GM12878 (cell line): ENCODE measurements around the gene OTUD4. TPM values are rescaled to one million over a fixed set of nuclear protein-coding genes. Genes with fewer than 3 reads are reported as not detected.

ENCODE experiments used
- ATAC-seq: fragments of 200-7000 bp; cut with Tn5 transposase; 3 replicates; pipeline ENCODE4 v1.9.1; 2020; ENCODE audit warnings: mild to moderate bottlenecking, moderate library complexity
- BruUV-seq: library from RNA; stranded (reverse); fragments of 400-500 nt; replicated peaks from 2 replicates; lab custom pipeline; 2021; lab: Mats Ljungman, UMichigan
- CTCF ChIA-PET: fragments of 300-600 bp; sonication (Branson Sonifier 250); formaldehyde crosslinking; extraction: SDS; loops from one replicate; lab custom pipeline; 2021; ENCODE audit warnings: inconsistent platforms; lab: Yijun Ruan, JAX
- POLR2A ChIA-PET: fragments of 350-600 bp; formaldehyde crosslinking; extraction: SDS; loops from one replicate; lab custom pipeline; 2021; ENCODE audit warnings: inconsistent platforms; lab: Charles Lee
- RAD21 ChIA-PET: fragments of 300-600 bp; sonication (Branson Sonifier 250); formaldehyde crosslinking; loops from one replicate; lab custom pipeline; 2023; ENCODE audit warnings: antibody characterized with exemption; ENCODE audit not compliant: unreplicated experiment; lab: Charles Lee
- SMC1A ChIA-PET: fragments of 300-600 bp; sonication (Branson Sonifier 250); formaldehyde crosslinking; loops from one replicate; lab custom pipeline; 2023; ENCODE audit not compliant: unreplicated experiment, uncharacterized antibody; lab: Charles Lee
- DNase-seq: peaks from one replicate; pipeline ENCODE4 v3.0.0-alpha.2; 2011; ENCODE audit warnings: low read depth, low spot score
- FAIRE-seq: peaks from 3 replicates; lab custom pipeline; 2011; peaks lifted over from hg19 to GRCh38; lab: Jason Lieb, UNC
- H2AFZ ChIP-seq: 2 replicates; pipeline ENCODE4 v1.6.0; 2011; ENCODE audit warnings: low read depth, low read length, control low read depth; ENCODE audit not compliant: control insufficient read depth
- H3K27ac ChIP-seq: 2 replicates; pipeline ENCODE4 v1.5.1; 2011; ENCODE audit warnings: control low read depth; ENCODE audit not compliant: control insufficient read depth, insufficient read depth
- H3K27me3 ChIP-seq, 2 experiments: replicated peaks in 1 of 2; 2 replicates each; pipeline versions ENCODE4 v1.6.0 to v1.6.1; 2011; ENCODE audit warnings: low read length in 1 of 2; ENCODE audit not compliant: control insufficient read depth in 2 of 2, insufficient read depth in 2 of 2
- H3K36me3 ChIP-seq, 2 experiments: 2 replicates each; pipeline ENCODE4 v1.5.1; 2011; ENCODE audit warnings: low read length in 1 of 2; ENCODE audit not compliant: control insufficient read depth in 2 of 2, insufficient read depth in 2 of 2
- H3K4me1 ChIP-seq: 2 replicates; pipeline ENCODE4 v1.6.1; 2011; ENCODE audit warnings: mild to moderate bottlenecking, low read length, moderate library complexity, mixed read lengths; ENCODE audit not compliant: control insufficient read depth, insufficient read depth
- H3K4me2 ChIP-seq: 2 replicates; pipeline ENCODE4 v1.6.0; 2011; ENCODE audit warnings: control low read depth; ENCODE audit not compliant: control insufficient read depth, insufficient read depth
- H3K4me3 ChIP-seq: fragments of 200-600 bp; sonication (generic); 2 replicates; pipeline ENCODE4 v1.5.1; 2016
- H3K79me2 ChIP-seq: 2 replicates; pipeline ENCODE4 v1.6.0; 2011; ENCODE audit warnings: low read length; ENCODE audit not compliant: control insufficient read depth, insufficient read depth
- H3K9ac ChIP-seq: 2 replicates; pipeline ENCODE4 v1.8.0; 2011; ENCODE audit warnings: low read length, control low read depth, mixed read lengths; ENCODE audit not compliant: control insufficient read depth, insufficient read depth
- H3K9me3 ChIP-seq: replicated peaks from 3 replicates; pipeline ENCODE4 v1.5.1; 2011; ENCODE audit warnings: mild to moderate bottlenecking, low read length; ENCODE audit not compliant: control insufficient read depth, insufficient read depth
- H4K20me1 ChIP-seq: 2 replicates; pipeline ENCODE4 v1.6.0; 2011; ENCODE audit not compliant: control insufficient read depth, insufficient read depth
- HSF1 ChIP-seq: fragments of 150-350 bp; IDR thresholded peaks from 2 replicates; pipeline ENCODE4 v1.6.1; 2014; ENCODE audit warnings: mild to moderate bottlenecking, low read depth, low read length
- IRF5 ChIP-seq: fragments of 450-650 bp; IDR thresholded peaks from 2 replicates; pipeline ENCODE4 v1.6.1; 2017; ENCODE audit warnings: borderline replicate concordance
- MLLT1 ChIP-seq: fragments of 450-650 bp; IDR thresholded peaks from 2 replicates; pipeline ENCODE4 v1.6.1; 2016; ENCODE audit warnings: mild to moderate bottlenecking
- MYC ChIP-seq: IDR thresholded peaks from 2 replicates; pipeline ENCODE4 v1.6.1; 2011; ENCODE audit warnings: mild to moderate bottlenecking, low read length, moderate library complexity, inconsistent platforms; ENCODE audit not compliant: insufficient read depth, insufficient replicate concordance, insufficient read length, severe bottlenecking
- PAX8 ChIP-seq: fragments of 450-650 bp; IDR thresholded peaks from 2 replicates; pipeline ENCODE4 v1.6.1; 2017; ENCODE audit warnings: mild to moderate bottlenecking, moderate library complexity
- RBBP5 ChIP-seq: fragments of 200-600 bp; sonication (generic); conservative IDR thresholded peaks from 2 replicates; pipeline ENCODE4 v1.6.1; 2016
- RELA ChIP-seq: fragments of 450-650 bp; IDR thresholded peaks from 2 replicates; pipeline ENCODE4 v1.8.0; 2014; ENCODE audit warnings: borderline replicate concordance; ENCODE audit not compliant: partially characterized antibody
- RUNX3 ChIP-seq: IDR thresholded peaks from 2 replicates; pipeline ENCODE4 v1.6.1; 2012; ENCODE audit warnings: low read length, inconsistent platforms
- SMARCA5 ChIP-seq: fragments of 450-650 bp; IDR thresholded peaks from 2 replicates; pipeline ENCODE4 v1.6.1; 2017; ENCODE audit warnings: mild to moderate bottlenecking
- TAF1 ChIP-seq: IDR thresholded peaks from 2 replicates; pipeline ENCODE4 v1.6.1; 2011; ENCODE audit warnings: mild to moderate bottlenecking, low read depth, low read length, borderline replicate concordance
- YBX1 ChIP-seq: fragments of 450-650 bp; IDR thresholded peaks from 2 replicates; pipeline ENCODE4 v1.6.1; 2016; ENCODE audit warnings: antibody characterized with exemption
- WGBS: methylation state at CpG from one replicate; pipeline ENCODE4 v1.1.6; 2016; ENCODE audit warnings: low lambda C conversion rate; ENCODE audit not compliant: insufficient replicate concordance, insufficient coverage; ENCODE audit errors: missing lambda C conversion rate; 5-methylcytosine and 5-hydroxymethylcytosine counted together
- in situ Hi-C: fragments of 300-500 bp; cut with MboI; formaldehyde crosslinking; loops from 9 replicates; pipeline ENCODE4 v1.14.3; 2018; ENCODE audit warnings: mixed read lengths
- intact Hi-C: fragments of 100-400 bp; cut with micrococcal nuclease; formaldehyde crosslinking; loops from one replicate; pipeline ENCODE4 v1.14.2; 2022; ENCODE audit not compliant: unreplicated experiment
- polyA plus RNA-seq, 11 experiments: library from polyadenylated mRNA; depleted of rRNA in 4 of 11; unstranded in 6 of 11; stranded (reverse) in 5 of 11; fragments of >200 nt; fragmentation: Nextera tagmentation in 4 of 11; fragmentation: Illumina TruSeq in 1 of 11; extraction: Ambion mirVana in 4 of 11; extraction: Trizol in 1 of 11; gene quantifications; 1 replicate in 1 of 11; 2 replicates in 10 of 11; pipeline versions ENCODE4 v1.2.1 to v1.2.3, GENCODE V29; 2011 to 2016; ENCODE audit warnings: inconsistent platforms in 2 of 11, missing spikeins in 2 of 11, low read depth in 1 of 11
- total RNA-seq, 4 experiments: library from RNA; depleted of rRNA in 3 of 4; stranded (reverse); fragments of >200 nt in 3 of 4; fragmentation: Illumina TruSeq in 1 of 4; extraction: Trizol in 1 of 4; gene quantifications; 2 replicates each; pipeline versions ENCODE4 v1.2.1 to v1.2.3, GENCODE V29; 2013 to 2021

Gene OTUD4
- total and polyA plus RNA-seq, 10 of the 15 experiments (the other 5 are each of a cell fraction or from before 2014, with no cell fraction given), result 2.2 to 26.3 (median 14.2) TPM

- SMC1A ChIA-PET, result interaction anchor here (0.8 to 3.6 kb wide), 5 partner anchors 10 to 38 kb away, joined by 3 to 17 read pairs (median 3); no protein-coding TSS in a partner anchor
- TF ChIP-seq HSF1 (no peak), SMARCA5 (no peak), YBX1 (no peak), MYC (no peak), RUNX3 (no peak), PAX8 (no peak), RBBP5 (no peak), TAF1 (no peak), IRF5 (no peak), RELA (no peak), MLLT1 (no peak)
- no peaks in the 10 kb centered on the region for H3K9me3 ChIP-seq
- no peaks in the 10 kb centered on the region for H3K27me3 ChIP-seq
- ATAC-seq (no peak), FAIRE-seq (no peak), DNase-seq (no peak)
- H3K36me3 ChIP-seq, result no peaks in the 10 kb centered on the region
- no peak overlapping the region for H2AFZ ChIP-seq
- CTCF ChIA-PET, result interaction anchor here (0.6 to 3.5 kb wide), 2 partner anchors 12 to 34 kb away, joined by 3 to 17 read pairs; no protein-coding TSS in a partner anchor
- no TSS peak for BruUV-seq
- H3K79me2 ChIP-seq, result peaks cover 12% of the 10 kb centered on the region
- RAD21 ChIA-PET, result no interaction called here
- H3K27ac ChIP-seq, result no peak overlapping the region
- H4K20me1 ChIP-seq, result no peaks in the 10 kb centered on the region
- POLR2A ChIA-PET, result no interaction called here
- in situ Hi-C loops (no loop called here), intact Hi-C loops (loop anchor here (5.0 to 10.0 kb wide), 2 partner anchors 754 to 1091 kb away; partner anchors contain the start of gene ZNF827)
- no peak overlapping the region for H3K4me3 ChIP-seq
- 100% methylated on average over 2 of the region's 2 CpGs for WGBS
- H3K4me1 ChIP-seq, result peaks cover 32% of the 10 kb centered on the region
- no peak overlapping the region for H3K9ac ChIP-seq
- H3K4me2 ChIP-seq, result no peak overlapping the region
These were observed 3.2 kb upstream of the OTUD4 start for GRCh38 chr4:145183581-145183980.
